T-helper 17 cell (primary cell): ENCODE data around the gene GDPD2. TPM values are rescaled to one million over a fixed set of nuclear protein-coding genes. Genes with fewer than 3 reads are reported as not detected.

ENCODE experiments used
- total RNA-seq, 4 donors: library from RNA in 2 of 4; stranded (reverse) in 2 of 4; gene quantifications; one replicate each; pipeline ENCODE4 v1.2.3 and lab custom pipeline; 2022 to 2026

The GDPD2 gene
- total RNA-seq, 2 donors from 2014 or later: not detected

Other genes with a start within 250 kb of the GDPD2 start
- gene DGAT2L6, start 245.8 kb upstream of the GDPD2 start, total RNA-seq: not detected
- gene AWAT1, start 188.7 kb upstream of the GDPD2 start, total RNA-seq: not detected
- under 1 TPM in 1 of 2 donors, not detected in 1; 0.17 TPM for gene P2RY4, start 163.1 kb upstream of the GDPD2 start, total RNA-seq
- gene ARR3, start 155.0 kb upstream of the GDPD2 start, total RNA-seq: not detected
- gene RAB41, start 141.1 kb upstream of the GDPD2 start, total RNA-seq: not detected
- 10 to 100 TPM; 12.1 to 13.4 TPM for gene PDZD11, start 133.4 kb upstream of the GDPD2 start, total RNA-seq
- gene KIF4A, start 133.2 kb upstream of the GDPD2 start, total RNA-seq: under 1 TPM; 0.05 to 0.23 TPM
- gene DLG3, start 21.5 kb downstream of the GDPD2 start, total RNA-seq: 10 to 100 TPM; 12.5 to 12.8 TPM